Measurements from ENCODE around the gene ANKDD1B. TPM values are rescaled to one million over a fixed set of nuclear protein-coding genes. Genes with fewer than 3 reads are reported as not detected.

ANKDD1B gene
- total RNA-seq, 1 donor from 2014 or later, result not detected

GRCh38 chr5:75648712-75649111, 37.5 kb downstream of the ANKDD1B start:
- DNase-seq (ENCODE audit: extremely low spot score in 2 of 2), result no peak
- no peak overlapping the region for H3K27ac ChIP-seq
- no peaks in the 10 kb centered on the region for H3K36me3 ChIP-seq
- no peaks in the 10 kb centered on the region for H3K4me1 ChIP-seq
- H3K9me3 ChIP-seq, result no peaks in the 10 kb centered on the region
- TF ChIP-seq POLR2AphosphoS5 (IDR thresholded peaks at IDR 0.05; ENCODE audit: insufficient read depth in 1 of 2, low read depth in 1 of 2), result no peak
- TF ChIP-seq, protein P1, sequence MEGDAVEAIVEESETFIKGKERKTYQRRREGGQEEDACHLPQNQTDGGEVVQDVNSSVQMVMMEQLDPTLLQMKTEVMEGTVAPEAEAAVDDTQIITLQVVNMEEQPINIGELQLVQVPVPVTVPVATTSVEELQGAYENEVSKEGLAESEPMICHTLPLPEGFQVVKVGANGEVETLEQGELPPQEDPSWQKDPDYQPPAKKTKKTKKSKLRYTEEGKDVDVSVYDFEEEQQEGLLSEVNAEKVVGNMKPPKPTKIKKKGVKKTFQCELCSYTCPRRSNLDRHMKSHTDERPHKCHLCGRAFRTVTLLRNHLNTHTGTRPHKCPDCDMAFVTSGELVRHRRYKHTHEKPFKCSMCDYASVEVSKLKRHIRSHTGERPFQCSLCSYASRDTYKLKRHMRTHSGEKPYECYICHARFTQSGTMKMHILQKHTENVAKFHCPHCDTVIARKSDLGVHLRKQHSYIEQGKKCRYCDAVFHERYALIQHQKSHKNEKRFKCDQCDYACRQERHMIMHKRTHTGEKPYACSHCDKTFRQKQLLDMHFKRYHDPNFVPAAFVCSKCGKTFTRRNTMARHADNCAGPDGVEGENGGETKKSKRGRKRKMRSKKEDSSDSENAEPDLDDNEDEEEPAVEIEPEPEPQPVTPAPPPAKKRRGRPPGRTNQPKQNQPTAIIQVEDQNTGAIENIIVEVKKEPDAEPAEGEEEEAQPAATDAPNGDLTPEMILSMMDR (IDR thresholded peaks at IDR 0.05), result no peak
- no peak for TF ChIP-seq POLR2A (IDR thresholded peaks at IDR 0.05)
- H3K27me3 ChIP-seq, result no peaks in the 10 kb centered on the region
- H3K4me3 ChIP-seq, result no peak overlapping the region
- intact Hi-C loops (cut with DNase I), result no loop called here

DNA sequence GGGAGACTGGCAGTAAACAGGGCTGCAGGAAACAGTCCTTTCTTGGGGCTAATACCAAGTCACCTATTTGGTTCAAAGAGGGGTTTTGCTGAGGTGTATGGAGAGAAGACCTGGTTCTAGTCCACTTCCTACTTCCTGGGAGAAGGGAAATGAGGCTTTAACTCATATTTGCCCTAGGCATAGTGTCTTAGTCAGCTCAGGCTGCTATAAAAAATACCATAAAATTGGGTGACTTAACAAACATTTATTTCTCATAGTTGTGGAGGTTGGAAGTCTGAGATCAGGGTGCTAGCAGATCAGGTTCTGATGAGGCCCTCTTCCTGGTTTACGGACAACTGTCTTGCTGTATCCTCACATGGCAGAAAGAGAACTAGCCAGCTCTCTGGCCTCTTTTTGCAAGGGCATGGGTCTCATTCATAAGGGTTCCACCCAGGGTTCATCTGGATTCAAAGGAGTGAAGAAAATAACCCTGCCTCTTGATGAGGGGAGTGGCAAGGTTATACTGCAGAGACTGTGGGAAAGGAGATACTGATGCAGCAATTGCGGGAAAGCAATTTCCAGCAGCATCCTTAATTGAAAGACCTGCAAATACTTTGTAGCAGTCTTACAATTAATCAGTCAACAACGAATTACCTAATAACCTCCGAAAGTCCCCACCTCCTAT, 40.5 kb downstream of the ANKDD1B start:
- no peaks in the 10 kb centered on the region for H3K27me3 ChIP-seq
- H3K9me3 ChIP-seq, result no peaks in the 10 kb centered on the region
- intact Hi-C loops (cut with DNase I), result no loop called here
- no peaks in the 10 kb centered on the region for H3K36me3 ChIP-seq
- H3K4me1 ChIP-seq, result peaks cover under 1% of the 10 kb centered on the region
- DNase-seq (ENCODE audit: extremely low spot score in 2 of 2), result no peak
- H3K4me3 ChIP-seq, result no peak overlapping the region
- H3K27ac ChIP-seq, result no peak overlapping the region
- TF ChIP-seq POLR2A (IDR thresholded peaks at IDR 0.05) (no peak), POLR2AphosphoS5 (IDR thresholded peaks at IDR 0.05; ENCODE audit: insufficient read depth in 1 of 2, low read depth in 1 of 2) (no peak)

DNA sequence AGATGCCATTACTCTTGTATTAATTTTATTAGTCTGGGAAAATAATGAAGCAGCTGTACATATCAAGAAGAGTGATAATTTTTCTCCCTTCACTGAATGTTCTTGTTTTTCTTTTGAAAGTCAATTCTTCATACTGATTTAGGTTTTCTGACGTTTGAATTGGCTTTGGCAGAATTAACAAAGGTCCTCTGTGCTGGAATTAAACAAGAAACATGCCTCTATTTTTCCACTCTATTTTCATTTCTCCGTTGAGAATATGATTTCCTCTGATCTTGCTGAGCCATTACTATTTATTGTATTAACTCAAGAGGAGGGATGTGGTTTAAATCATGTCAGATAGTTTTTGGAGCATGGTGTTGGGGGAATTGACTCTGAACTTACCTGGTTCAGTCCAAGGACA, 42.3 kb downstream of the ANKDD1B start:
- no peak for DNase-seq (ENCODE audit: extremely low spot score in 2 of 2)
- peaks cover 7% of the 10 kb centered on the region for H3K4me1 ChIP-seq
- TF ChIP-seq, protein P1 (IDR thresholded peaks at IDR 0.05), result no peak
- no peak for TF ChIP-seq POLR2A (IDR thresholded peaks at IDR 0.05)
- TF ChIP-seq POLR2AphosphoS5 (IDR thresholded peaks at IDR 0.05; ENCODE audit: insufficient read depth in 1 of 2, low read depth in 1 of 2), result no peak
- no peaks in the 10 kb centered on the region for H3K27me3 ChIP-seq
- H3K4me3 ChIP-seq, result no peak overlapping the region
- intact Hi-C loops (cut with DNase I), result no loop called here
- H3K36me3 ChIP-seq, result no peaks in the 10 kb centered on the region
- no peak overlapping the region for H3K27ac ChIP-seq
- H3K9me3 ChIP-seq, result no peaks in the 10 kb centered on the region

DNA sequence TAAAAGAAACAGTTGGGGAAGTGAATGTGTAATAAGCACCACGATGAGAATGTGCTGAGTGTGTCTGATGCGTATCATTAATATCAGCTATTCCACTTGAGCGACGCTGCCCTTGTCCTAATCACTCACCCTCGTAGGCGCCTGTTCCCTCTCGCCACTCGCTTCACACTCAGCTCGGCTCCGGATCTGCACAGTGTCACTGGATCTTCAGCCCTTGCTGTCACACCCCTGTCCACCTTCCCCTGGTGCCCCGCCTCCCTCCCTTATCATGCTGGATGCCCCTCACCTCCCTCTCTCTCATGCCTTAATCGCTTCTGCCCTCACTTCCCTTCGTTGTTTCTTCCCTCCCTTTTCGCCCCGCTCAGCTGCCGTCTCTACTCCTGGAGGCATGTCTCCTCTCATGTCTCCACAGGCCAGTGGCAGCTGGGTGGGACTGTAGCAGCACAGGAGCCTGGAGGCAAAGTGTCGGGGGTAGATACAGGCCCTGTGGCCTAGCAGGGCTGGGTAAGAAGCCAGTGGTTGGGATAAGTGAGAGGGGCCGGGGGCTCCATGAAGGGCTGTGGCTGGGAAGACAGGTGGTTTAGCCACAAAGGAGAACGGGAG, 43.5 kb downstream of the ANKDD1B start:
- intact Hi-C loops (cut with DNase I), result no loop called here
- TF ChIP-seq POLR2AphosphoS5 (IDR thresholded peaks at IDR 0.05; ENCODE audit: insufficient read depth in 1 of 2, low read depth in 1 of 2) (no peak), POLR2A (IDR thresholded peaks at IDR 0.05) (no peak)
- TF ChIP-seq, protein P1 (IDR thresholded peaks at IDR 0.05), result no peak
- H3K4me3 ChIP-seq, result no peak overlapping the region
- no peaks in the 10 kb centered on the region for H3K36me3 ChIP-seq
- H3K27me3 ChIP-seq, result no peaks in the 10 kb centered on the region
- peaks cover 7% of the 10 kb centered on the region for H3K4me1 ChIP-seq
- no peaks in the 10 kb centered on the region for H3K9me3 ChIP-seq
- H3K27ac ChIP-seq, result no peak overlapping the region
- no peak for DNase-seq (ENCODE audit: extremely low spot score in 2 of 2)

GRCh38 chr5:75656311-75657003, 45.2 kb downstream of the ANKDD1B start:
- peaks cover 7% of the 10 kb centered on the region for H3K4me1 ChIP-seq
- peak overlapping the region; percentile 41 to 53 for H3K4me3 ChIP-seq
- H3K27me3 ChIP-seq, result no peaks in the 10 kb centered on the region
- H3K36me3 ChIP-seq, result no peaks in the 10 kb centered on the region
- H3K27ac ChIP-seq, result peak overlapping the region; percentile 57
- no peak for TF ChIP-seq POLR2AphosphoS5 (IDR thresholded peaks at IDR 0.05; ENCODE audit: insufficient read depth in 1 of 2, low read depth in 1 of 2)
- TF ChIP-seq, protein P1 (IDR thresholded peaks at IDR 0.05), result no peak
- TF ChIP-seq POLR2A (IDR thresholded peaks at IDR 0.05), result no peak
- H3K9me3 ChIP-seq, result no peaks in the 10 kb centered on the region
- no peak for DNase-seq (ENCODE audit: extremely low spot score in 2 of 2)
- intact Hi-C loops (cut with DNase I), result no loop called here

Measured in vagina (tissue), 2 donors.